Cardiac fibroblast (primary cell): Measurements from ENCODE around the gene RAPGEF4.

Experiments used
- DNase-seq, 2 donors: peaks; one replicate each; pipeline versions ENCODE4 v3.0.0 to v3.0.0-alpha.2; 2010; ENCODE audit warnings: low read depth in 2 of 2
- H3K4me3 ChIP-seq, 2 donors: replicated peaks in 1 of 2; 1 replicate in 1 of 2; 2 replicates in 1 of 2; pipeline ENCODE4 v1.5.1; 2011; ENCODE audit warnings: low read depth in 2 of 2, low read length in 2 of 2, mild to moderate bottlenecking in 2 of 2, moderate library complexity in 1 of 2
- CTCF ChIP-seq: IDR thresholded peaks from one replicate; pipeline ENCODE4 v1.5.1; 2011; ENCODE audit warnings: low read depth, mild to moderate bottlenecking, low read length, inconsistent platforms

RAPGEF4 gene

GRCh38 chr2:172702451-172702850, 33.2 kb upstream of the RAPGEF4 start:
- no peak overlapping the region for H3K4me3 ChIP-seq
- TF ChIP-seq CTCF = no peak
- DNase-seq = no peak

- TF ChIP-seq CTCF = peak; percentile 60
- H3K4me3 ChIP-seq = no peak overlapping the region
- DNase-seq = peak; percentile 36 to 61
These were observed 31.3 kb upstream of the RAPGEF4 start for GRCh38 chr2:172704072-172704936.

GRCh38 chr2:172705352-172705751, 30.3 kb upstream of the RAPGEF4 start:
- H3K4me3 ChIP-seq = no peak overlapping the region
- DNase-seq = no peak
- no peak for TF ChIP-seq CTCF

GRCh38 chr2:172708247-172708646, 27.4 kb upstream of the RAPGEF4 start:
- no peak for DNase-seq
- no peak overlapping the region for H3K4me3 ChIP-seq
- no peak for TF ChIP-seq CTCF

- no peak for DNase-seq
- no peak for TF ChIP-seq CTCF
- H3K4me3 ChIP-seq = no peak overlapping the region
These were observed 25.9 kb upstream of the RAPGEF4 start for GRCh38 chr2:172709566-172710291.

- no peak overlapping the region for H3K4me3 ChIP-seq
- TF ChIP-seq CTCF = peak; percentile 72
- peak; percentile 57 to 71 for DNase-seq
These were observed 25.0 kb upstream of the RAPGEF4 start for GRCh38 chr2:172710584-172711047.
